ENCODE results near the gene GIPC2. TPM values are rescaled to one million over a fixed set of nuclear protein-coding genes. Genes with fewer than 3 reads are reported as not detected.
"Not testable (repeated sequence)": the region's sequence is repeated elsewhere in the genome, so short reads cannot be mapped to it uniquely, and the experiment has no call there.

GIPC2 gene
- total RNA-seq, 5 donors from 2014 or later (not counting 1 experiment from before 2014, with no cell fraction given) = 0.09 to 0.19 (median 0.16) TPM

DNA sequence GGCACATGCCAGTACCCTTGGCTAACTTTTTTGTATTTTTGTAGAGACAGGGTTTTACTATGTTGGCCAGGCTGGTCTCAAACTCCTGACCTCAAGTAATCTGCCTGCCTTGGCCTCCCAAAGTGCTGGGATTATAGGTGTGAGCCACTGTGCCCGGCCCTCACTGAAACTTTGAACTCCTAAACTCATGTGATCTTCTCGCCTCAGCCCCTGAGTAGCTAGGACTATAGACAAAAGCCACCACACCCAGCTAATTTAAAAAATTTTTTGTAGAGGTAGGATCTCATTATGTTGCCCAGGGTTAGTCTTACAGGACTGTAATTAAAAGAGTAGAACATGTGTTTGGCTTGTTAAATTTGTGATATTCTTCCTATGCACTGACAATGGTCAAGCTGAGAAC lies 19.1 kb downstream of the GIPC2 start:
- H3K4me3 ChIP-seq (ENCODE audit: control insufficient read depth in 1 of 2, extremely low read depth in 1 of 2, low read length in 1 of 2); H3K4me1 ChIP-seq (ENCODE audit: control insufficient read depth in 1 of 2, extremely low read depth in 1 of 2, insufficient read depth in 2 of 2, low read length in 2 of 2); H3K4me1 Mint-ChIP-seq; H3K36me3 Mint-ChIP-seq; H3K4me3 Mint-ChIP-seq; H3K27ac ChIP-seq (ENCODE audit: low read length); H3K36me3 ChIP-seq (ENCODE audit: control insufficient read depth in 2 of 2, extremely low read depth in 1 of 2, insufficient read depth in 1 of 2, low read length in 1 of 2); DNase-seq; H3K27ac Mint-ChIP-seq; ATAC-seq (replicated peaks in 1 of 4); H3K9me3 ChIP-seq; CTCF ChIA-PET; H3K27me3 ChIP-seq (replicated peaks in 1 of 2; ENCODE audit: control insufficient read depth in 2 of 2, extremely low read depth in 1 of 2, insufficient read depth in 2 of 2, low read length in 1 of 2); H3K27me3 Mint-ChIP-seq; H3K9me3 Mint-ChIP-seq: not testable (repeated sequence)
- POLR2A ChIA-PET = interaction anchor here in 1 of 2 donors (0.6 kb wide), 1 partner anchor 400 kb away, joined by 4 read pairs; no protein-coding TSS in a partner anchor
- no CpG with 5 or more reads among the region's 2 CpGs for WGBS (ENCODE audit: insufficient coverage)

DNA sequence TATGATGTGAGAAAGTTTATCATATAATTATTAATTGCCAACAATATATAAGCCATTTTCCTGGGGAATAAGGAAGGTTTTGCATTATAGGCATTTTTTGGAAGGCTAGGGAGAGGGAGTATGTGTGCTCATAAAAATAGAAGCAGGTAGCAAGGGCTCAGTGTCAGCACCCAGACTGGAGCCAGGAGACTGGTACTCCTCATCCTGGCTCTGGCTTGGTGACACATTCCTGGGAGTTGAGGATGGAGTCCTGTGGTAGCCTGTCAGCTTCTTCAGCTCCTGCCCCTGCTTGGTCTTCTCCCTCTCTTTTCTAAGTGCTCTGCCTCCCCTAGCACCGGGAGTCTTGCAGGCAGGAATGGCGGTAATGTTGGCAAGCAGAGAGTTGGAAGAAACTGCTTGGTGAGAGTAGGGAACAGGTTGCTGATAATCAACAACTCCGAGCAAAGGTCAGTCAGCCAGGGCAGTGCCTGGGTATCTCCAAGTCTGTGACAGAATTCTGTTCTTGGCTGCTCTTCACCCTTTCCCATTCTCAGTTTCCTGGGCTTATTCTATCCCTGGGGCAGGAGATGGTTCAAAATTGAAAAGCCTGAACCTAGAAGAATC lies 23.0 kb downstream of the GIPC2 start:
- CTCF ChIA-PET = no interaction called here
- Histone ChIP-seq H3K9me3 (no peaks in the 10 kb centered on the region), H3K27me3 (replicated peaks in 1 of 2; ENCODE audit: control insufficient read depth in 2 of 2, extremely low read depth in 1 of 2, insufficient read depth in 2 of 2, low read length in 1 of 2) (peaks cover 0 to 2% of the 10 kb centered on the region in 2 experiments), H3K27ac (ENCODE audit: low read length) (no peak overlapping the region), H3K4me1 (ENCODE audit: control insufficient read depth in 1 of 2, extremely low read depth in 1 of 2, insufficient read depth in 2 of 2, low read length in 2 of 2) (no peaks in the 10 kb centered on the region), H3K4me3 (ENCODE audit: control insufficient read depth in 1 of 2, extremely low read depth in 1 of 2, low read length in 1 of 2) (no peak overlapping the region), H3K36me3 (ENCODE audit: control insufficient read depth in 2 of 2, extremely low read depth in 1 of 2, insufficient read depth in 1 of 2, low read length in 1 of 2) (no peaks in the 10 kb centered on the region)
- Mint-ChIP-seq H3K36me3 (no peaks in the 10 kb centered on the region), H3K4me3 (no peak overlapping the region), H3K27me3 (peaks cover 11 to 15% of the 10 kb centered on the region in 2 donors), H3K27ac (no peak overlapping the region), H3K4me1 (no peaks in the 10 kb centered on the region), H3K9me3 (no peaks in the 10 kb centered on the region)
- DNase-seq (no peak), ATAC-seq (replicated peaks in 1 of 4) (no peak)
- 100% methylated on average over 1 of the region's 3 CpGs for WGBS (ENCODE audit: insufficient coverage)
- POLR2A ChIA-PET = no interaction called here

DNA sequence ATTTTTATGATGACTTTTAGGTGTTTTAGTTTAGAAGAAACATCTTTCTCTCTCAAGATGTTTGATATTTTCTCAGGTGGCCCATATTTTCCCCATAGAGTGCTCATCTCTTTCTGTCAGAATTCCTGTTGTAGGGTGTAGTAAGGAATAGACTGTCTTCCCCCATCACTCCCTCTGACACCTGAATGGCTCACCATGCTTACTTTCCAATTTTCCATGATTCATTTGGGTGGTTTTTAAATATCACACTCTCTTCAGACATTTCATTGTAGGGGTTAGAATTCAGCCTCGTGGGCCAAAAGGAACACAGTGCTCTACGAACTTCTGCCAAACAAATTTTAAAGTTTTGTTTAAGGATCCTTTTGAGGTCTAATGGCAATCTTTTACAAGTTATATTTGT lies 24.0 kb downstream of the GIPC2 start:
- Histone ChIP-seq H3K9me3 (no peaks in the 10 kb centered on the region), H3K4me3 (ENCODE audit: control insufficient read depth in 1 of 2, extremely low read depth in 1 of 2, low read length in 1 of 2) (no peak overlapping the region), H3K27ac (ENCODE audit: low read length) (no peak overlapping the region), H3K4me1 (ENCODE audit: control insufficient read depth in 1 of 2, extremely low read depth in 1 of 2, insufficient read depth in 2 of 2, low read length in 2 of 2) (no peaks in the 10 kb centered on the region), H3K27me3 (replicated peaks in 1 of 2; ENCODE audit: control insufficient read depth in 2 of 2, extremely low read depth in 1 of 2, insufficient read depth in 2 of 2, low read length in 1 of 2) (peaks cover 0 to 2% of the 10 kb centered on the region in 2 experiments), H3K36me3 (ENCODE audit: control insufficient read depth in 2 of 2, extremely low read depth in 1 of 2, insufficient read depth in 1 of 2, low read length in 1 of 2) (no peaks in the 10 kb centered on the region)
- Mint-ChIP-seq H3K27me3 (peaks cover 11 to 15% of the 10 kb centered on the region in 2 donors), H3K27ac (no peak overlapping the region), H3K4me3 (no peak overlapping the region), H3K36me3 (no peaks in the 10 kb centered on the region), H3K9me3 (no peaks in the 10 kb centered on the region), H3K4me1 (no peaks in the 10 kb centered on the region)
- POLR2A ChIA-PET = no interaction called here
- ATAC-seq (replicated peaks in 1 of 4) (no peak), DNase-seq (no peak)
- CTCF ChIA-PET = no interaction called here
- no CpG with 5 or more reads among the region's 2 CpGs for WGBS (ENCODE audit: insufficient coverage)

DNA sequence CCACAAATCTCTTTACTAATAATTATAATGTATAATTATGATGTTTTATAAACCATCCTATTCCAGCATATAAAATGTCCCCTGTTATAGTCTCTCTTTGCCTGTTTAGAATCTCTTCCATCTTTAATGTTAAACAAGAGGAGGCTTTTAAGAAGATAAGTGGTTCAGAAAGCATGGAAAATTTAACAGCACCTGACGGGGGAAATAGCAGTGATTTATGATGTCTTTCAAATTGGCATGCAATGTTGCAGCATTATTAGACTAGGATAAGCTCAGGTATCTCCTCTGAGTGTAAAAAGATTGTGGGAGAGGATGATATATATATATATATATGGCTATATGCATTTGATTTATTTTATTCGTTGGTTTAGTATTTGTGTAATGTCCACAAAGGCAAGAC lies 24.4 kb downstream of the GIPC2 start:
- no peak for DNase-seq
- H3K9me3 ChIP-seq = no peaks in the 10 kb centered on the region
- H3K36me3 ChIP-seq (ENCODE audit: control insufficient read depth in 2 of 2, extremely low read depth in 1 of 2, insufficient read depth in 1 of 2, low read length in 1 of 2) = no peaks in the 10 kb centered on the region
- peaks cover 0 to 2% of the 10 kb centered on the region in 2 experiments for H3K27me3 ChIP-seq (replicated peaks in 1 of 2; ENCODE audit: control insufficient read depth in 2 of 2, extremely low read depth in 1 of 2, insufficient read depth in 2 of 2, low read length in 1 of 2)
- H3K4me1 ChIP-seq (ENCODE audit: control insufficient read depth in 1 of 2, extremely low read depth in 1 of 2, insufficient read depth in 2 of 2, low read length in 2 of 2) = no peaks in the 10 kb centered on the region
- H3K27ac Mint-ChIP-seq = no peak overlapping the region
- no peaks in the 10 kb centered on the region for H3K36me3 Mint-ChIP-seq
- ATAC-seq (replicated peaks in 1 of 4) = no peak
- no peaks in the 10 kb centered on the region for H3K4me1 Mint-ChIP-seq
- peaks cover 11 to 15% of the 10 kb centered on the region in 2 donors for H3K27me3 Mint-ChIP-seq
- ChIA-PET POLR2A (no interaction called here), CTCF (no interaction called here)
- H3K4me3 Mint-ChIP-seq = no peak overlapping the region
- H3K4me3 ChIP-seq (ENCODE audit: control insufficient read depth in 1 of 2, extremely low read depth in 1 of 2, low read length in 1 of 2) = no peak overlapping the region
- H3K27ac ChIP-seq (ENCODE audit: low read length) = no peak overlapping the region
- WGBS (ENCODE audit: insufficient coverage) = 100% methylated on average over 1 of the region's 2 CpGs
- H3K9me3 Mint-ChIP-seq = no peaks in the 10 kb centered on the region

DNA sequence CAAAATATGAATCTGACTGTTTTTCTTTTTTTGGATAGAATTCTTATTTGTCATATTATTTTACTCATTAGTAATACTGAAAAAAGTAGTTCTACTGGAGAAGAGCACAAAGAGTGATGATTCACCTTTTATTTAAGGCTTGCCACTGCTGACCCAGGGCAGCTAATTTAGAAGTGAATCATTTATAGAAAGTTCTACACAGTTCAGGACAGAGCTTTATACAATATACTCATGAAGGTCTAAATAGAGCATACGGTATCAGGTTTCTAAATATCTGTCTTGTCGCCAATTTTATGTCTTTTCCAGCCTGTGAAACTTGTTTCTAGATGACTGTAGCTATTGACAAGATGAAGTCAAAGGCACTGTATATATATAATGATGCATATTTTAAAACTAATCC lies 25.0 kb downstream of the GIPC2 start:
- H3K36me3 ChIP-seq (ENCODE audit: control insufficient read depth in 2 of 2, extremely low read depth in 1 of 2, insufficient read depth in 1 of 2, low read length in 1 of 2) = no peaks in the 10 kb centered on the region
- H3K27me3 Mint-ChIP-seq = peaks cover 11 to 15% of the 10 kb centered on the region in 2 donors
- no peak for DNase-seq
- H3K27ac ChIP-seq (ENCODE audit: low read length) = no peak overlapping the region
- ChIA-PET CTCF (no interaction called here), POLR2A (no interaction called here)
- no CpG with 5 or more reads among the region's 2 CpGs for WGBS (ENCODE audit: insufficient coverage)
- H3K4me1 ChIP-seq (ENCODE audit: control insufficient read depth in 1 of 2, extremely low read depth in 1 of 2, insufficient read depth in 2 of 2, low read length in 2 of 2) = no peaks in the 10 kb centered on the region
- peaks cover 0 to 2% of the 10 kb centered on the region in 2 experiments for H3K27me3 ChIP-seq (replicated peaks in 1 of 2; ENCODE audit: control insufficient read depth in 2 of 2, extremely low read depth in 1 of 2, insufficient read depth in 2 of 2, low read length in 1 of 2)
- no peaks in the 10 kb centered on the region for H3K9me3 ChIP-seq
- ATAC-seq (replicated peaks in 1 of 4) = no peak
- H3K4me3 ChIP-seq (ENCODE audit: control insufficient read depth in 1 of 2, extremely low read depth in 1 of 2, low read length in 1 of 2) = no peak overlapping the region
- no peak overlapping the region for H3K4me3 Mint-ChIP-seq
- H3K9me3 Mint-ChIP-seq = no peaks in the 10 kb centered on the region
- H3K4me1 Mint-ChIP-seq = no peaks in the 10 kb centered on the region
- H3K27ac Mint-ChIP-seq = no peak overlapping the region
- no peaks in the 10 kb centered on the region for H3K36me3 Mint-ChIP-seq

DNA sequence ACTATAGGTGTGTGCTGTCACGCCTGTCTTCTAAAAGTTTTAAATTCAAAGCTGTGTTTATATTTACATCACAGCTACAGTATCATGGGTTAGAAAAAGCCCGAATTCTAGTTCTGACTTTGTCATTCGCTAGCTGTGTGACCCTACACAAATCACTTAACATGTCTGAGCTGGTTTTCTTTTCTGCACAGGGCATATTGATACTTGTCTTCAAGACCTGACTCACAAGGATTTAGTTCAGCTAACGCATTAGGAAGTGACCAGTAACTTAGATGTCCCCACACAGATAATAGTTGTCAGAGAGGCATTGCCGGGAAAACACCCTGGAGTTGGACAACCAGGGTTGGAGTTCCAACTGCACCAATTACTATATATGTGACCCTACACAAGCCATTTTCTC lies 25.9 kb downstream of the GIPC2 start:
- ChIA-PET POLR2A (interaction anchor here in 1 of 2 donors (0.6 kb wide), 1 partner anchor 1252 kb away, joined by 3 read pairs; no protein-coding TSS in a partner anchor), CTCF (no interaction called here)
- WGBS (ENCODE audit: insufficient coverage) = 60% methylated on average over 1 of the region's 5 CpGs
- Mint-ChIP-seq H3K36me3 (no peaks in the 10 kb centered on the region), H3K4me1 (no peaks in the 10 kb centered on the region), H3K27me3 (peaks cover 11 to 13% of the 10 kb centered on the region in 2 donors), H3K9me3 (no peaks in the 10 kb centered on the region), H3K27ac (no peak overlapping the region), H3K4me3 (no peak overlapping the region)
- no peaks in the 10 kb centered on the region for H3K4me1 ChIP-seq (ENCODE audit: control insufficient read depth in 1 of 2, extremely low read depth in 1 of 2, insufficient read depth in 2 of 2, low read length in 2 of 2)
- H3K9me3 ChIP-seq = no peaks in the 10 kb centered on the region
- H3K4me3 ChIP-seq (ENCODE audit: control insufficient read depth in 1 of 2, extremely low read depth in 1 of 2, low read length in 1 of 2) = no peak overlapping the region
- no peak overlapping the region for H3K27ac ChIP-seq (ENCODE audit: low read length)
- H3K27me3 ChIP-seq (replicated peaks in 1 of 2; ENCODE audit: control insufficient read depth in 2 of 2, extremely low read depth in 1 of 2, insufficient read depth in 2 of 2, low read length in 1 of 2) = peaks cover 0 to 2% of the 10 kb centered on the region in 2 experiments
- no peak for DNase-seq
- no peaks in the 10 kb centered on the region for H3K36me3 ChIP-seq (ENCODE audit: control insufficient read depth in 2 of 2, extremely low read depth in 1 of 2, insufficient read depth in 1 of 2, low read length in 1 of 2)
- ATAC-seq (replicated peaks in 1 of 4) = no peak

DNA sequence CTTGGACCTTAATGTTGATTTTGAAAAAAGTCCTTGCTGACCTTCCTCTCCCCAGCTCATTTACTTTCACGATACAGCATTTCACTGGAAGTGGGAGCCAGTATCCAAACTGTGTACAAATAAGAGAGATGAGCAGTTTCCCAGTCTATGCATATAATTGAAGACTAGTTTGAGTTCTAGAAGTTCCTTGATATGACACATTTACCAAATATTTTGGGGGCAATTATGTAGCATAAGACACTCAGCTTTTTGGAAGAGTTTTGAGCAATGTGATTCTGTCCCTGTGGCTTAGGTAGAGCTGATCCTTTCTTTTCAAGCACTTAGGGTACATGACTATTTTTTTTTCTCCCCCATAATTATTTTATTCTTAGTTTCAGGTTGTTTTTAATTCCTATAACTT lies 26.4 kb downstream of the GIPC2 start:
- ATAC-seq (replicated peaks in 1 of 4) = no peak
- ChIA-PET CTCF (no interaction called here), POLR2A (interaction anchor here in 1 of 2 donors (0.6 kb wide), 1 partner anchor 1251 kb away, joined by 3 read pairs; no protein-coding TSS in a partner anchor)
- H3K4me1 Mint-ChIP-seq = no peaks in the 10 kb centered on the region
- no peaks in the 10 kb centered on the region for H3K36me3 ChIP-seq (ENCODE audit: control insufficient read depth in 2 of 2, extremely low read depth in 1 of 2, insufficient read depth in 1 of 2, low read length in 1 of 2)
- H3K27me3 ChIP-seq (replicated peaks in 1 of 2; ENCODE audit: control insufficient read depth in 2 of 2, extremely low read depth in 1 of 2, insufficient read depth in 2 of 2, low read length in 1 of 2) = peaks cover 0 to 2% of the 10 kb centered on the region in 2 experiments
- no peaks in the 10 kb centered on the region for H3K36me3 Mint-ChIP-seq
- H3K27me3 Mint-ChIP-seq = peaks cover 11 to 13% of the 10 kb centered on the region in 2 donors
- H3K4me3 Mint-ChIP-seq = no peak overlapping the region
- H3K27ac Mint-ChIP-seq = no peak overlapping the region
- no peak overlapping the region for H3K27ac ChIP-seq (ENCODE audit: low read length)
- H3K4me3 ChIP-seq (ENCODE audit: control insufficient read depth in 1 of 2, extremely low read depth in 1 of 2, low read length in 1 of 2) = no peak overlapping the region
- no CpG with 5 or more reads among the region's 1 CpG for WGBS (ENCODE audit: insufficient coverage)
- no peak for DNase-seq
- H3K9me3 ChIP-seq = no peaks in the 10 kb centered on the region
- no peaks in the 10 kb centered on the region for H3K9me3 Mint-ChIP-seq
- H3K4me1 ChIP-seq (ENCODE audit: control insufficient read depth in 1 of 2, extremely low read depth in 1 of 2, insufficient read depth in 2 of 2, low read length in 2 of 2) = no peaks in the 10 kb centered on the region
